Activated CD8-positive, alpha-beta memory T cell treated with anti-CD3 and anti-CD28 coated beads, Interleukin-2, amount 50 U/mL, for 1 hour (primary cell): ENCODE data around the gene PROM2.
"Not testable (repeated sequence)": the region's sequence is repeated elsewhere in the genome, so short reads cannot be mapped to it uniquely, and the experiment has no call there.

Experiments used
- DNase-seq: peaks from one replicate; pipeline ENCODE4 v3.0.0-alpha.2; 2020; ENCODE audit errors: extremely low read depth

PROM2 gene

DNA sequence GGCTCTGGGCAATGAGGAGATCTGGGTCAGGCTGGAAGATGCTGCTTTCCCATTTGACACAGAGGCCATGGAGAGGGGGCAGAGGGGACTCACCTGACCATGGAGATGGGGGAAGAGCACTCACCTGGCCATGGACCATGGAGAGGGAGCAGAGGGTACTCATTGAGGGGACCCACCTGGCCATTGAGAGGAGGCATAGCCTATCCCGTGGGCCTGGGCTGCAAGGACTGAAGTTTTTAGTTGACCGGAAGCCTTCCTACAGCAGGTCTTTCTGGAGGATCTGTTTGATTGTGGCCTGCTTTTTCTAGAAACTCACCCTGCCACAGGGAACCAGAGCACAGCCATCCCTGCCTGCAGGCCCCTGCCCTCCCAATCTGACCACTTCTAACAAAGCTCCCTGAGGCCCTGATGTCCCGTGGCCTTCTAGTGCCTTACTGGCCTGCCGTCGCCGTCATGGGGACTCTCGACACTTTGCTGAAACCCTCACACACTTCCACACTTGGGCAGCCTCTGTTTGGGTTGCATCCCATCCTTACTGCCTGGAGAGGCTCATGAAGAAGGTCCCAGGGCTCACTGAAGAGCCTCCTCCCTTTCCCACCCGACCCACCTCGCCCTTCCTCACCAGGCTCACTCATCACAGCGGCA is 5.1 kb upstream of the PROM2 start:
- no peak for DNase-seq

GRCh38 chr2:95269745-95270144 is 4.5 kb upstream of the PROM2 start:
- not testable (repeated sequence) for DNase-seq

DNA sequence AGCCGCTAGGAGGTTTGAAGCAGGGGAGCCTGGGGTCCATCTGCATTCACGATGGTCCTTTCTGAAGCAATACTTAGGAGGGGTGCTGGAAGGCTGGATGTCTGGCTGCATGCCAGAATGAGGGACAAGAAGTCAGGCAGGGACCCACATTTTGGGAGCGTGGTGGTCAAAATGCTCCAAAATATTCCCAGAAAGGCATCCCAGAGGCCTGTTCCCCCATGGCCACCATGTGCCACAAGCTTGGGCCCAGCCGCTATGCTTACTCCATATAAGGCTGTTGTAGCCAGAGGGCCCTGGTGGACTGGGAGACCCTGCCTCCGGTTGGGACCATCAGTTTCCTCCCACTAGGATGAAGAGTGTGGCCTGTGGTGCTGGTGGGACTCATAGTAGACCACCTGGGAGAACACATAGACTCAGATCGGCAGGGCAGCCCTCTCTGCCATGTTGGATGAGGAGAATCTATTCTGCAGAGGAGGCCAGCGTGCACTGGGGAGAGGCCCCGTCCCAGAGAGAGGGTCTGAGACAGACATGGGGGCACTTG is 3.6 kb upstream of the PROM2 start:
- DNase-seq: no peak

DNA sequence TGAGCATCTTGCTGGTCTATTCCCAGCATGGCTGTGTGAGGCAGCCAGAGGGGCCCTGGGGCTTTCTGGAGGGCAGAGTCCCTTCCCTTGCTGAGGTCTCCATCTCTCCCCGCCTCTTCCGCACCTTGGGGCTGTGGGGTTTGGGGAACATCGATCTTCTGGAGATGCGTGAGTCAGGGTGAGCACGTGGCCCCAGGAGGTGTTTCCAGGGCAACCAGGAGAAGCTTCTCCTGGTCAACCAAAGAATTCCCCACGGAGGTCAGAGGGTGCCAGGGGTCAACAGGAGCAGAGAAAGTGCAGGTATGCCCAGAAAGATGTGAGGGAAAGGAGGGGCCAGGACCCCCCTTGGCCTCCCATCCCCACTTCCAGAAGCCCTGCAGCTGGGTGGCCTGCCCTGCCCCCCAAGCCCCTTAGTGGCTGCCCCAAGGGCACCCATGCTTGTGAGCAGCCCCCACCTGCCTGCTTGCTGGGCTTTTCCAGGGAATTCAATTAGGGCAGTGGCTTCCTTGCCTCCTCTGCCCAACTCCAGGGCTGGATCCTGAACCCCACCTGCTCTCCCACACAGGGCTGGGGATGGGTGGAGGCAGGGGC is 2.8 kb upstream of the PROM2 start:
- no peak for DNase-seq

DNA sequence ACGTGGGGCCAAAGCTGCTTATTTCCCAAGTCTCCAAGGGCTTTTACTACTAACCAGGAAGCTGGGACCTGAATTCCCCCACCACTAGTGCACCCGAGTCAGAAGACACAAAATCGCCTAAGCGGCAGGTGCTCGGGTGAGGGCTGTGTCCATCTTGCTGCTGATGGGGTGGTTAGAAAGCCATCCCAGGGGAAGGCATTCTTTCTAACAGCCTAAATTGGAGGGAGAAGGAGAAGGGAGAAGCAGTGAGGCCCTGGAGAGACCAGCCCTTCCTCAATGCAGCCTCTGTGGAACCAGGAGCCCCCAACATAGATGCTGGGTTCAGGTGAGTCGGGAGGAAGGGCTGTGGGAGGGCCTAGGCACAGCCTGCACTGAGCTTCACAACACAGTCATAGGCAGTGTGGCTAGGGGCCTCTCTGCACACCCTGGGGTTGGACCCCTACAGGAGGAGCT is 1.9 kb upstream of the PROM2 start:
- no peak for DNase-seq

DNA sequence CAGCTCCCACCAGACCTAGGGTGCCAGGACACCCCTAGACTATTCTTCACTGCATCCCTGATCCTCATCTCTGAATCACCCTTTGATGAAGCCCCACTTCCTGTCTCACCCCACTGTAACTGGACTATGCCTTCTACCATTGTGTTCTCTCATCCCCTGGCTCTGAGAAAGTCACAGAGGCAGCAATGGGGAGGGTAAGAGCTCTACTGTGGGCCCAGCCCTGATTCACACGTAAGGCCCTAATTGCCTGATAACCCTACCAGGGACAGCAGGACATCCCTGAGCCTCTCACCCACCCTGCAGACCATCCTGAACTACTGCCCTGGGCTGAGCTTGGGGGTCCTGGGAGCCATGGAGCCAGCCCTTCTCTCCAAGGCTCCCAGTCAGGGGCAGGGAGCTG is 1.5 kb upstream of the PROM2 start:
- DNase-seq: no peak

DNA sequence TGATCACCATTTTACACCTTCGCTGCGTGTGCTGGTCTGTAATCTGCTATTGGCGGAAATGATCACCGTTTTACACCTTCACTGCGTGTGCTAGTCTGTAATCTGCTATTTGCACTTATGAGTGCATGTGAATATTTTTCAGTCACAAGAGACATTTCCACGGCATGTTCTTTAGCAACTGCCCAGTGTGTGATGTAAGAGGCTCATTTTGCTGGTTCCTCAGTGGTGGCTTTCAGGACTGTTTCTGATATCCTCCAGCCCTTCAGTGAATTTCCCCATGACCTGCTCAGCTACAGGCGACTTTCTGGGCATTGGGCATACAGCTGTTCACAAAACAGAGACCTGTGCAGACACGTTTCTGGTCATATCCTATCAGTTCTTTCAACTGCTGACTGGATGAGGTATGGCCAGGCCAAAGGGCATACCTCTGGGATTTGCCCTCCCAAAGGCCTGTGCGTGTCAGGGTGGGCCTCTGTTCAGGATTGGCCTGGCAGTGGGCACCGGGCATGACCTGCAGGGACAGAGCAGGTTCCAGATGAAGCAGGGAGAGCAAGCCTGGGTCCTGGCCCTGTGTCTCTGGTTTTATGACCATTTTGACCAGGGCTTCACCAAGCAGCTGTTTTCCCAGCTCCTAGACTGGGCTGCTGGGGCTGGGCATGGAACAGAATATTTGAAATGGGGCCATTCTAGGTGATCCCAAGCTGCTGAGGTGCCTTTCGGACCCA is 521 bp upstream of the PROM2 start:
- no peak for DNase-seq

DNA sequence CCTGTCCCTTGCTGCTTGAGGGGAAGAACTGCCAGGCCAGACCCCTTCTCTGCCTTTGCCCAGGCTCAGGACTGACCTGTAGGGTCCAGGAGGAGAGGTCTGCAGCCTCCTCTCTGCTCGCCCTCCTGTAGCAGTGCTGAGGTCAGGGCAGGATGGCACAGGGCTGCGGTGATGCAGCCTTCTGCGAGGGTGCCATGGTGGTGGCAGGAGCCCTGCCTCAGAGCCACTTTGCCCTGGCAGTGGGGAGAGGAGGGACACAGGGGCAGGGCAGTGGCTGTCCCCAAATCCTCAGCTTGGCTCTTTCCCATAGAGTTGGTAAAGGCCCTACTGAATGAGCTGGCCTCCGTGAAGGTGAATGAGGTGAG is 884 bp downstream of the PROM2 start:
- DNase-seq: no peak

DNA sequence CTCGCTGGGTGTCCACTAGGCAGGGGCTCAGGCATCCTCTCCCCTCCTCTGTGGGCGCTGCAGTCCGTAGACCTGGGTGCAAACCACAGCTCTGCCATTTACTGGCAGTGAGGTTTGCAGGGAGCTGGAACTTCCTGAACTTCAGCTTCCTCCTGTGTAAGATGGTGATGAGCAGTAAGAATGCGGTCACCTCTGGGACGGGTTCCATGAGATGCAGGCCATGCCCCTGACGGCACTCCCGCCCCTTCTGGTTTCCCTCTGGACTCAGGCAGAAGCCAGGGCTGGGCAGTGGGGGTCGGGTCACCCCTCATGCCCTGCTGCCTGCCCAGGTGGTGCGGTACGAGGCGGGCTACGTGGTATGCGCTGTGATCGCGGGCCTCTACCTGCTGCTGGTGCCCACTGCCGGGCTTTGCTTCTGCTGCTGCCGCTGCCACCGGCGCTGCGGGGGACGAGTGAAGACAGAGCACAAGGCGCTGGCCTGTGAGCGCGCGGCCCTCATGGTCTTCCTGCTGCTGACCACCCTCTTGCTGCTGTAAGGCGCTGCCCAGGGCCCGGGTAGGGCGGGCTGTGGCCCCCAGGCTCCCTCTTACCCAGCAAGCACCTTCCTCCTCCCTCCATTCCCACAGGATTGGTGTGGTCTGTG is 1.5 kb downstream of the PROM2 start:
- no peak for DNase-seq

- no peak for DNase-seq
Observed at GRCh38 chr2:95276244-95276887, 2.1 kb downstream of the PROM2 start.

DNA sequence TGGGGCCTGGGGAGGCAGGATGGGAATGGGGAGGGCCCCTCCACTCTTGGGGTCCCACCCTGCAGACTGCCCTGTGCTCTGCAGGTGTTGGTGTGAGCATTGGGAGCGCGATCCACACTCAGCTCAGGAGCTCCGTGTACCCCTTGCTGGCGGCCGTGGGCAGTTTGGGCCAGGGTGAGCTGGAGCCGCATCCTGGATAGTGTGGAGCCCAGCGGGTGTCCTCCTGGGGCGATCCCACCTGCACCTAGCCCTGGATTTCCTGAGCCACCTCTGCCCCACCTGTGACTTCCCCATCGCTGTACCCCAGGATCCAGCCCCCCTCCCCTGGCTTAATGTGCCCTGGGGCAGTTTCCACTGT is 2.6 kb downstream of the PROM2 start:
- no peak for DNase-seq

GRCh38 chr2:95277246-95277906 is 3.1 kb downstream of the PROM2 start:
- no peak for DNase-seq

GRCh38 chr2:95278051-95278471 is 3.8 kb downstream of the PROM2 start:
- no peak for DNase-seq

DNA sequence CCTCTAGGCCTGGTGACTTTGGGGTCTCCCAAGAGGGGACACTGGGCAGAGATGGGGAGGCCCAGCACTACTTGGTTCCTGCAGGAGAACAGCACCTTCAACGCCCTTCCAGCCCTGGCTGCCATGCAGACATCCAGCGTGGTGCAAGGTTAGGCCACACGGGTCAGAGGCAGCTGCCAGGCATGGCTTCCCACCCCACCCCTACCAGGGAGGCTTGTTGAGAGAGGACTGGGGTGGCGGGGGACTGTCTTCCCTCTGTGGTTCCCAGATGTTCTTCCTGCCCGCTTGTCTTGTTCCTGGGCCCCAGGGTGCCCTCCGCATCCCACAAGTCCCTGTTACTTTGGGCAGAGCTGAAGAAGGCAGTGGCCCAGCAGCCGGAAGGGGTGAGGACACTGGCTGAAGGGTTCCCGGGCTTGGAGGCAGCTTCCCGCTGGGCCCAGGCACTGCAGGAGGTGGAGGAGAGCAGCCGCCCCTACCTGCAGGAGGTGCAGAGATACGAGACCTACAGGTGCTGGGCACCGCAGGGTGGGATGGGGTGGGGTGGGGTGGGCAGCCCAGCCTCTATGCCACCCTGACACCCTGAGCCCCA is 4.5 kb downstream of the PROM2 start:
- no peak for DNase-seq

- DNase-seq: no peak
Observed at GRCh38 chr2:95279435-95280035, 5.3 kb downstream of the PROM2 start.

- DNase-seq: no peak
Observed at GRCh38 chr2:95281071-95281470, 6.8 kb downstream of the PROM2 start.

- no peak for DNase-seq
Observed at GRCh38 chr2:95281786-95282185, 7.5 kb downstream of the PROM2 start.

DNA sequence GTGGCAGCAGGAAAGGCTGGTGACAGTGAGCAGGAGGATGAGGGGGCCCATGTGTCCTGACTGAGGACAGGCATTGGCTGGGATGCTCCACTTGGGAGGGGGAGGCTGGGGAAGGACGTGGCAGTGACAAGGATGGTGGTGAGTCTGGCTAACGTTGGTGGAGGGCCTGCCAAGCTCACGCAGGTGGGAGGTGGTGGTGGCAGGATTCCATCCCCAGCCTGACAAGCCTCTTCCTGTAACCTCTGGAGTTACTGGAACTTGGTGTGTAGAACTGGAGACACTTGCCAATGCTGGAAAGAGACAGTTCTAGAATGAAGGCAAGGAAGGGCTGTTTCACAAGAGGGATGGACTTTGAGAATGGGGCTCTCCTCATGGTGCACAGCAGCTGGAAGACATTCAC is 8.2 kb downstream of the PROM2 start:
- DNase-seq: no peak

- no peak for DNase-seq
Observed at GRCh38 chr2:95283562-95283961, 9.3 kb downstream of the PROM2 start.

GRCh38 chr2:95284886-95285541 is 10.8 kb downstream of the PROM2 start:
- no peak for DNase-seq
